UCSD-AML1 (cell line): Measurements from ENCODE around the gene CCR3.
"Not testable (repeated sequence)": the region's sequence is repeated elsewhere in the genome, so short reads cannot be mapped to it uniquely, and the experiment has no call there.

Source experiments
- DNase-seq: peaks from one replicate; lab custom pipeline; 2025; ENCODE audit not compliant: unreplicated experiment; lab: John Stamatoyannopoulos, UW

CCR3 gene

GRCh38 chr3:46242120-46242519, at the start of gene CCR3:
CCR3 (plus strand) TSS chr3:46242460; CDS start chr3:46265159, 22,699 bp downstream.
- DNase-seq, result no peak

GRCh38 chr3:46192939-46193338, 49.3 kb upstream of the CCR3 start:
- DNase-seq, result no peak

- DNase-seq, result no peak
These were observed 48.8 kb upstream of the CCR3 start for GRCh38 chr3:46193436-46193835.

DNA sequence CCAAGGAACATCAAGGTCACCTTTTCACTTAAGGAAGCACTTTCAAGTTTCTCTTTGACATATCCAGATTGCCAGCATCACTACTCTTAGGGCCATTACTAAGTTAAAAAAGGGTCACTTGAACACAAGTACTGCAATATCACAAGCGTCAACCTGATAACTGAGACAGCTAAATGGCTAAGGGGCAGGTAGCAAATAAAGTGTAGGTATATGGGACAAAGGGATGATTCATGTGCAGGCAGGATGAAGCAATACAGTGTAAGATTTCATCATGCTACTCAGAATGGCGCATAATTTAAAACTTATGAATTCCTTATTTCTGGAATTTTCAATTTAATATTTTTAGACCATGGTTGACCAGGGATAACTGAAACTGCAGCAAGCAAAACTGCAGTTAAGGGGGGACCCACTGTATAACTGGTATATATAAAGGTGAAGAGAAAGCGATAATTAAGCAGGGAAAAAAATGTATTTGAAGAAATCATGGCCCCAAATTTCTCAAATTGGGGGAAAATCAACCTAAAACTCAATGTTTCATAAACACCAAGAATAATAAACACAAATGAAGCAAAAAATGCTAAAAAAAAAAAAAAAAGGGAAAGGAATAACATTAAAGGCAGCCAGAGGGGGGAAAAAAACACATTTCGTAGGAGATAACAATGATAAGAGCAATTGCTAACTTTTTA, 47.2 kb upstream of the CCR3 start:
- DNase-seq, result no peak

GRCh38 chr3:46196261-46196957, 45.9 kb upstream of the CCR3 start:
- no peak for DNase-seq

DNA sequence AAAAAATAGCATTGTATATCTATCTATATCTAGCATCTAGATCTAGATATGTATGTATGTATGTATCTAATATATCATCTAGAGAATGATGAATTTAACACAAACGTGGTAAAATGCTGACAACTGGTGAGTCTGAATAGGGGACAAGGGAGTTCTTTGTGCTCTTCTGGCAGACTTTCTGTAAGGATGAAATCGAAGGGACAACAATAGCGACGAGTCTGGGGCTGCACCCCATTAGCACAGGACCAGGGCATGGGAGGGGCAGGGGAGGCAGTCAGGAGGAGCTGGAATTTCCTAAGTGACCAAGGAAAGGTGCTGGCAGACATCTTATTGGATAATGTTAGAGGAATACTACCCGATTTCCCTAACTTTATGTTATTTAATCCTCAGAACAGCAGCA, 42.0 kb upstream of the CCR3 start:
- DNase-seq, result no peak

DNA sequence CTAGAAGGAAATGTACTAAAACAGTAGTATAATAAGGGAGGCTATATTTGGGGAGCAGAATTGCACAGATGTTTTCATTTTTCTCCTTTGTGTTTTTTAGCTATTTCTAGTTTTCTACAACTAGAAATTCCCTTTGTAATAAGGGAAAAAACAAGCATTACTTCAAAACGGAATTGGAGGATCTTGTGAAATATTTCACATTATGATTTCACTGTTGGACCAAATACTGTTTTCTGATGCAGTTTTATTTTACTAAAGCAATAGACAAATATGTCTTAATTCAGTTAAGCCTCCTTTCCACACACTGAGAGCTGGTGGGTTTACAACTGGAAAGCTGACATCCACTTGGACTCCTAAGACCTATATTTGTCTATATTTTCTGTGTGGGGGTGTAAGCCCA, 41.5 kb upstream of the CCR3 start:
- no peak for DNase-seq

DNA sequence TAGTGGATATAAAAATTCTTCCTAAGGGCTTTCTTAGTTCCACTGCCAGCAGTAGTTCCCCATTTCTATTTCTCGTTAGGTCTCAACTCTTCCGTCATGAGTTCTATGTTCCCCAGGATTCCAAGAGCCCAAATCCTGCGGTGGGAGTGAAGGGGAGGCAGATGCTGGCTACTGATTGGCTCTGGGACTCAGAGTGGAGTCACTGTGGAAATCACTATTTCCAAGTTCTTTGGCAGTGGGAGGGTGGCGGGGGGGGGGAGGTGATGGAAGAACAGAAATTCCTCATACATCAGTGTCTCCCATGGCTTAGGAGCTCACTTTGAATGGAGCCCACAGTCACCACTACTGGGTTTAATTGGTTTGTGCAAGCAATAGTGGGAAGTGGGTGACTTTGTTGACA, 39.7 kb upstream of the CCR3 start:
- DNase-seq, result no peak

DNA sequence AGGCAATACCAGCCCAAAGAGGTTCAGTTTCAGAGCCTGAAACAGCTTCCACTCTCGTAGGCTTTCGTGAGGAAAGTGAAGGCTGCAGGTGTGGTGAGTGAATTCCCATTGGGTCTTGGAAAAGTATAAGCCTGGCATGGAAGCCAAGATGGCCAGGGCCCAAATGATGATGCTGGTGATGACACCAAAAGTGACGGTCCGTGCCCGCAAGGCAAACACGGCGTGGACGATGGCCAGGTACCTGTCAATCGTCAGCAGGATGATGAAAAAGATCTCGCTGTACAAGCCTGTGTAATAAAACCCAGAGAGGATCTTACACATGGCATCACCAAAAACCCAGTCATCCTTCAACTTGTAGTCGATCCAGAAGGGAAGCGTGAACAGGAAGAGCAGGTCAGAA, 38.6 kb upstream of the CCR3 start:
- DNase-seq, result no peak

DNA sequence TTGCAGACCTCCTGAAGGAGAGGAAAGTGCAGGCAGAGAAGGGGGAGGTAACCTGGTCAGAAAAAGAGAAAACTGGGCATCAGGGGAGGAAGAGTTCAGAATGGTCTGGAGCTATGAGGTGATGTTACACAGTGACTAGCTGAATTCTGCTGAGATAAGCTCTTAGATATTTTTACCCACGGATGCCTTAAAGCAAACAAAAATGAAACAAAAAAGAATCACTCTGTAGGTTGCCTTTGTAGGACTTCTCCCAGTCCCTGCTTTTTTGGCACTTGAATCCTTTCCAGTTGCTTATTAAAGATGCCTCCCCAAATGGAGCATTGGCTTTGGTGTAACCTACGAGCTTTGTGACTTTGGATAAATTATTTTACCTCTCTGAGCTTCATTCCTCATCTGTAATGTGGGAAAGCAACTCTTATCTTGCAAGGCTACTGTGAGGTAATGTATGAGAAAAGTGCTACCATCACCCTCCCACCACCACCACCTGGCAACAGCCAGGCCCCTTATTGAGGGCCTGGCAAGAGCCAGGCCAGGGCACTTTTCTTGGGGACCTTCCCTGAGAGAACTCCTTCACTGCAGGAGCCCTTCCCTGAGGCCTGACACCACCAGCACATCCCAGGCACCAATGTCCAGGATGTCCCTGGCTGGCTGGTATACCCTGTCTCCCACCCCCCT, 36.8 kb upstream of the CCR3 start:
- DNase-seq, result no peak

DNA sequence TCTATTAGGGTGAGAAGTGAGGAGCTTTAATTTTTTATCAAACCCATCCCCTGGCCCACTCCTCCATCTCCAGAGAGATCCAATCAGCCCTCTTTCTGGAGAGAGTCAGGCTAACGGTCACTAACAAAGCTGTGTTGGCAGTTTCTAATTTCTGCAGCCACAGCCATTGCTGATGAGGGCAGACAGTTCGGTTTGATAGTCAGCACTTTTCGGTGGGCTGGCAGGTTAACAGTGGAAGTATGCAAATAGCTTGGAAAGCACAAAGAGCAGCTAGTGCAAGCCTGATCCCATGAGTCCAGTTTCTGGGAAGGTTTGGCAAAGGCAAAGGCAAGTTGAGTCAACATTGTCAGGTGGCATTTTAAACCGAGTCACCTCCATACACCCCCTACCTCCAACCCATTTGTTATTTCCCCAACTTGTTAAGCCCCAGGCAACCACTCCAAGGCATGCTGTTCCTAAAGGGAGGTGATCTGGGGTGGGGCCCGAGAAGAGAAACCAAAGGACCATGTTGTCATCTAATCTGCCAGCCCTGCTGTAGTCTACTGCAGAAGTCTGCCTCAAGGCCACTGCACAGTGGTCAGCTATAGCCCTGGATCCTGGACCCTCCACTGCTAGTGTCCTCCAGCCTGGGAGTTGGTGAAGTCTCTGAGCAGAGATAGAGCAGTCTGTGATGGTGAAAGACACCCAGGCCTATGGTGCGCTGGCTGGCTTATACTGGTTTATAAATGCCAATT, 35.8 kb upstream of the CCR3 start:
- DNase-seq, result no peak

GRCh38 chr3:46207514-46207913, 34.7 kb upstream of the CCR3 start:
- not testable (repeated sequence) for DNase-seq

DNA sequence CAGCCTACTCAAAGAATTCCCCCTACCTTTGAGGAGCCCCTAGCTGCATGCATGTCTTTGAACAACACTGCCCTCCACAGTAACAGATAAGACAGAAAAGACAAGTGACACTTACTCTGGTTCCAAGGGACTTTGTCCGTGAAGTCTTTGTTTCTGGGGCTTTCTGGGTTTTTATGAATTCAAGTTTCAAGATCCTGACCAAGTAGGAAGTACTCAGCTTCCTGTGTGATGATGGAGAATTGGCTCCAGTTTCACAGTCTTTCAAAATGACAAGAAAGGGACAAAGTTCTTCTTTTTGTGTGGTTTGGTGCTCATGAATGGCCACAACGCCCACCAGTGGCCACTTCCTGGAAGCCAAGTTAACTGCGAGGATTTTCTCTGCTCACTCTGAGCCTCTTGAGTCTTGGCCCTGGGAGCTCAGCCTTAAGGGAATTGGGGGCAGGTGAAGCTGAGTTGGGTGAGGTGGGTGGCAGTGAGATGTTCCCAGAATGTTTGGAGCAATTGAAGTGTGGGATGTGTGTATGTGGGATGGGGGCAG, 34.0 kb upstream of the CCR3 start, which contains the start of gene CCR1:
Gene CCR1 (minus strand): TSS at position 147 of the 538 bp plus-strand sequence. CDS start 4,000 bp downstream, outside the sequence.
- peak; percentile 74 for DNase-seq

DNA sequence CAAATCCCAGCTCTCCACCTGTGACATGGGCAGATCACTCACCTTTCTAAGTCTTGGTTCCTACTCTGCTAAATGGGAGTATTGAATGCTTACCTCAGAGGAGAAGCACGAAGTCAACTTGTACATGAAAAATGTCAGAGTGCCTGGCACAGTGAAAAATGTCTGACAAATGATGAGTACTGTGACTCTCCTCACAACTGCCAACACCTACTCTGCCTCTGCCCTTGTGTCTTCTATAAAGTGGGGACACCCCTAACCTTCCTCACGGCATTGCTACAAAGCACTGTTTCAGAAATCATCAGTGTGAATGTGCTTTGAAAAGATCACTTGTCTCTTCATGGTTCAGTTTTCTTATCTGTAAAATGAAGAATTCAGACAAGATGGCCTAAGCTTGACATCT, 33.2 kb upstream of the CCR3 start:
- DNase-seq, result no peak

GRCh38 chr3:46209746-46210470, 32.4 kb upstream of the CCR3 start:
- no peak for DNase-seq

- no peak for DNase-seq
These were observed 30.2 kb upstream of the CCR3 start for GRCh38 chr3:46212101-46212500.

GRCh38 chr3:46213201-46213600, 29.1 kb upstream of the CCR3 start:
- DNase-seq, result no peak

GRCh38 chr3:46214751-46215352, 27.4 kb upstream of the CCR3 start:
- DNase-seq, result peak; percentile 64

GRCh38 chr3:46215810-46216414, 26.3 kb upstream of the CCR3 start:
- no peak for DNase-seq
